Vagina (tissue), 2 donors: Measurements from ENCODE around the gene GNG2.

Experiments
- POLR2A ChIP-seq, 2 donors: fragments of 450-650 bp; IDR thresholded peaks; one replicate each; pipeline ENCODE4 v1.6.1; 2017; ENCODE audit warnings: antibody characterized with exemption in 2 of 2, mild to moderate bottlenecking in 2 of 2, moderate library complexity in 2 of 2
- TF ChIP-seq, protein P1 (sequence below), 3 experiments: fragments of 450-650 bp in 2 of 3; fragments of 200-600 bp in 1 of 3; sonication (generic) in 1 of 3; IDR thresholded peaks; one replicate each; pipeline ENCODE4 v1.5.1; 2017 to 2019; ENCODE audit warnings: antibody characterized with exemption in 3 of 3, mild to moderate bottlenecking in 2 of 3, moderate library complexity in 2 of 3

DNA sequence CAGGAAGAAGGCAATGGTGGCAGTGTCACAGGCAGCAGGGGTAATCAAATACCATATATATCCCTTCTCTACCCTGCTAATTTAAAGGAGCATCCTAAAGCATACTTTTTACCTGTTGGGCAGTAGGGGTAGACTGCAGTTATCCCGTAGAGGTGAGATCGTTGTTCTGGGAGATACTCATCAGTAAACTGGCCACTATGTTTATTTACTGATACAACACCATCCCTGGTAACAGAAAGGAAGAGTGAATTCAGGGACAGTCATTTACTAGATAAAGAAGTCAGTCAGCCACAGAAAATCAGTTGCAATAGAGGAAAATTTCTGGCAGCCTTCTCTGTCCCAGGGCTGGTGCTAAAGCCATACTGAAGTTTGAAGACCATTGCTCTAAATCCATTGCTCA is 145.2 kb downstream of the GNG2 start:
- no peak for TF ChIP-seq POLR2A (IDR thresholded peaks at IDR 0.05)
- TF ChIP-seq, protein P1, sequence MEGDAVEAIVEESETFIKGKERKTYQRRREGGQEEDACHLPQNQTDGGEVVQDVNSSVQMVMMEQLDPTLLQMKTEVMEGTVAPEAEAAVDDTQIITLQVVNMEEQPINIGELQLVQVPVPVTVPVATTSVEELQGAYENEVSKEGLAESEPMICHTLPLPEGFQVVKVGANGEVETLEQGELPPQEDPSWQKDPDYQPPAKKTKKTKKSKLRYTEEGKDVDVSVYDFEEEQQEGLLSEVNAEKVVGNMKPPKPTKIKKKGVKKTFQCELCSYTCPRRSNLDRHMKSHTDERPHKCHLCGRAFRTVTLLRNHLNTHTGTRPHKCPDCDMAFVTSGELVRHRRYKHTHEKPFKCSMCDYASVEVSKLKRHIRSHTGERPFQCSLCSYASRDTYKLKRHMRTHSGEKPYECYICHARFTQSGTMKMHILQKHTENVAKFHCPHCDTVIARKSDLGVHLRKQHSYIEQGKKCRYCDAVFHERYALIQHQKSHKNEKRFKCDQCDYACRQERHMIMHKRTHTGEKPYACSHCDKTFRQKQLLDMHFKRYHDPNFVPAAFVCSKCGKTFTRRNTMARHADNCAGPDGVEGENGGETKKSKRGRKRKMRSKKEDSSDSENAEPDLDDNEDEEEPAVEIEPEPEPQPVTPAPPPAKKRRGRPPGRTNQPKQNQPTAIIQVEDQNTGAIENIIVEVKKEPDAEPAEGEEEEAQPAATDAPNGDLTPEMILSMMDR (IDR thresholded peaks at IDR 0.05), result no peak
